Common myeloid progenitor, CD34-positive (primary cell): ENCODE data around the gene ARHGEF28.

Experiments used
- CTCF ChIA-PET: fragments of 350-600 bp; sonication (Branson Sonifier 250); formaldehyde crosslinking; loops from one replicate; lab custom pipeline; 2021; ENCODE audit warnings: antibody characterized with exemption; lab: Charles Lee
- POLR2A ChIA-PET: fragments of 350-600 bp; sonication (Branson Sonifier 250); formaldehyde crosslinking; loops from one replicate; lab custom pipeline; 2021; ENCODE audit warnings: antibody characterized with exemption; lab: Charles Lee
- DNase-seq, 3 donors: peaks; one replicate each; pipeline versions ENCODE4 v3.0.0 to v3.0.0-alpha.2; 2013
- H3K27ac ChIP-seq, 2 experiments: 1 replicate in 1 of 2; 2 replicates in 1 of 2; pipeline ENCODE4 v1.7.0; 2013; ENCODE audit warnings: inconsistent platforms in 2 of 2, low read length in 2 of 2, mild to moderate bottlenecking in 2 of 2, low read depth in 1 of 2, moderate library complexity in 1 of 2; ENCODE audit not compliant: severe bottlenecking in 2 of 2, insufficient read depth in 1 of 2, poor library complexity in 1 of 2
- H3K27me3 ChIP-seq, 5 experiments: replicated peaks in 2 of 5; 1 replicate in 3 of 5; 2 replicates in 2 of 5; pipeline versions ENCODE4 v1.6.1 to v1.7.0; 2013; ENCODE audit warnings: low read length in 4 of 5, mild to moderate bottlenecking in 2 of 5, moderate library complexity in 2 of 5, inconsistent platforms in 1 of 5; ENCODE audit not compliant: insufficient read depth in 5 of 5, control insufficient read depth in 4 of 5
- H3K36me3 ChIP-seq, 4 experiments: 1 replicate in 2 of 4; 2 replicates in 2 of 4; pipeline versions ENCODE4 v1.6.1 to v1.7.0; 2013; ENCODE audit warnings: low read length in 3 of 4, control low read depth in 1 of 4, mild to moderate bottlenecking in 1 of 4; ENCODE audit not compliant: control insufficient read depth in 4 of 4, insufficient read depth in 4 of 4
- H3K4me1 ChIP-seq, 4 experiments: 1 replicate in 3 of 4; 2 replicates in 1 of 4; pipeline versions ENCODE4 v1.6.1 to v1.7.1; 2013; ENCODE audit warnings: low read length in 3 of 4, mild to moderate bottlenecking in 3 of 4, control low read depth in 1 of 4, inconsistent platforms in 1 of 4, moderate library complexity in 1 of 4; ENCODE audit not compliant: control insufficient read depth in 4 of 4, insufficient read depth in 4 of 4; ENCODE audit errors: control extremely low read depth in 1 of 4
- H3K4me3 ChIP-seq, 7 experiments: 1 replicate in 4 of 7; 2 replicates in 3 of 7; pipeline versions ENCODE4 v1.5.1 to v1.7.0; 2013; ENCODE audit warnings: mild to moderate bottlenecking in 7 of 7, low read length in 6 of 7, moderate library complexity in 6 of 7, inconsistent platforms in 2 of 7, low read depth in 2 of 7, control low read depth in 1 of 7; ENCODE audit not compliant: insufficient read depth in 4 of 7, control insufficient read depth in 1 of 7; ENCODE audit errors: extremely low read depth in 1 of 7
- H3K9me3 ChIP-seq, 5 experiments: 1 replicate in 4 of 5; 2 replicates in 1 of 5; pipeline versions ENCODE4 v1.6.1 to v1.7.1; 2013; ENCODE audit warnings: low read length in 4 of 5, mild to moderate bottlenecking in 2 of 5, inconsistent platforms in 1 of 5, low read depth in 1 of 5, moderate library complexity in 1 of 5; ENCODE audit not compliant: control insufficient read depth in 4 of 5, insufficient read depth in 2 of 5; ENCODE audit errors: control extremely low read depth in 1 of 5
- WGBS: methylation state at CpG from one replicate; pipeline ENCODE4 v1.1.5; 2013; ENCODE audit not compliant: insufficient coverage; 5-methylcytosine and 5-hydroxymethylcytosine counted together

The ARHGEF28 gene

GRCh38 chr5:73797132-73797510 lies 171.1 kb downstream of the ARHGEF28 start:
- no peaks in the 10 kb centered on the region for H3K36me3 ChIP-seq
- no peaks in the 10 kb centered on the region for H3K27me3 ChIP-seq
- no peak overlapping the region for H3K27ac ChIP-seq
- no peak for DNase-seq
- peaks cover 0 to 10% (median 2%) of the 10 kb centered on the region in 4 experiments for H3K4me1 ChIP-seq
- H3K9me3 ChIP-seq, result no peaks in the 10 kb centered on the region
- WGBS, result 83% methylated on average over 1 of the region's 1 CpG
- no peak overlapping the region for H3K4me3 ChIP-seq
- POLR2A ChIA-PET, result no interaction called here
- CTCF ChIA-PET, result interaction anchor here (2.4 to 10.0 kb wide), 2 partner anchors 13 to 204 kb away, joined by 17 to 161 read pairs; no protein-coding TSS in a partner anchor

- WGBS, result no CpG with 5 or more reads among the region's 3 CpGs
- ChIA-PET POLR2A (no interaction called here), CTCF (interaction anchor here (1.0 to 1.5 kb wide), 3 partner anchors 28 to 209 kb away, joined by 3 to 4 read pairs (median 4); no protein-coding TSS in a partner anchor)
- Histone ChIP-seq H3K4me3 (no peak overlapping the region), H3K27me3 (no peaks in the 10 kb centered on the region), H3K9me3 (no peaks in the 10 kb centered on the region), H3K4me1 (peaks cover 0 to 10% (median 2%) of the 10 kb centered on the region in 4 experiments), H3K36me3 (no peaks in the 10 kb centered on the region), H3K27ac (no peak overlapping the region)
- DNase-seq, result no peak
Measured at GRCh38 chr5:73799401-73799972, 173.5 kb downstream of the ARHGEF28 start.

- H3K36me3 ChIP-seq, result no peaks in the 10 kb centered on the region
- no peak overlapping the region for H3K4me3 ChIP-seq
- CTCF ChIA-PET, result no interaction called here
- WGBS, result no CpG with 5 or more reads among the region's 2 CpGs
- no peaks in the 10 kb centered on the region for H3K27me3 ChIP-seq
- no peaks in the 10 kb centered on the region for H3K9me3 ChIP-seq
- DNase-seq, result no peak
- POLR2A ChIA-PET, result no interaction called here
- H3K27ac ChIP-seq, result no peak overlapping the region
- peaks cover 0 to 3% (median 0%) of the 10 kb centered on the region in 4 experiments for H3K4me1 ChIP-seq
Measured at GRCh38 chr5:73801686-73802085, 175.7 kb downstream of the ARHGEF28 start.

- H3K27me3 ChIP-seq, result no peaks in the 10 kb centered on the region
- H3K4me3 ChIP-seq, result no peak overlapping the region
- POLR2A ChIA-PET, result no interaction called here
- H3K36me3 ChIP-seq, result no peaks in the 10 kb centered on the region
- no peak overlapping the region for H3K27ac ChIP-seq
- no peaks in the 10 kb centered on the region for H3K4me1 ChIP-seq
- CTCF ChIA-PET, result no interaction called here
- H3K9me3 ChIP-seq, result no peaks in the 10 kb centered on the region
- no CpG with 5 or more reads among the region's 3 CpGs for WGBS
- peak; percentile 16 to 56 (median 34) for DNase-seq
Measured at GRCh38 chr5:73805449-73805848, 179.5 kb downstream of the ARHGEF28 start.

GRCh38 chr5:73808911-73809310 lies 182.9 kb downstream of the ARHGEF28 start:
- CTCF ChIA-PET, result interaction anchor here (0.8 kb wide), 1 partner anchor 15 kb away, joined by 4 read pairs; no protein-coding TSS in a partner anchor
- Histone ChIP-seq H3K27me3 (peaks cover 0 to 3% (median 0%) of the 10 kb centered on the region in 5 experiments), H3K27ac (no peak overlapping the region), H3K4me1 (no peaks in the 10 kb centered on the region), H3K4me3 (no peak overlapping the region), H3K9me3 (no peaks in the 10 kb centered on the region), H3K36me3 (no peaks in the 10 kb centered on the region)
- WGBS, result 88% methylated on average over 1 of the region's 2 CpGs
- POLR2A ChIA-PET, result interaction anchor here (1.6 kb wide), 1 partner anchor 13 kb away, joined by 3 read pairs; no protein-coding TSS in a partner anchor
- no peak for DNase-seq

GRCh38 chr5:73810429-73810828 lies 184.4 kb downstream of the ARHGEF28 start:
- ChIA-PET POLR2A (no interaction called here), CTCF (no interaction called here)
- no peaks in the 10 kb centered on the region for H3K36me3 ChIP-seq
- H3K4me1 ChIP-seq, result no peaks in the 10 kb centered on the region
- peaks cover 0 to 3% (median 0%) of the 10 kb centered on the region in 5 experiments for H3K27me3 ChIP-seq
- no CpG with 5 or more reads among the region's 3 CpGs for WGBS
- DNase-seq, result no peak
- no peak overlapping the region for H3K4me3 ChIP-seq
- H3K9me3 ChIP-seq, result no peaks in the 10 kb centered on the region
- H3K27ac ChIP-seq, result no peak overlapping the region

GRCh38 chr5:73812457-73812856 lies 186.5 kb downstream of the ARHGEF28 start:
- WGBS, result 96% methylated on average over 4 of the region's 6 CpGs
- ChIA-PET CTCF (interaction anchor here (1.0 kb wide), 1 partner anchor 196 kb away, joined by 3 read pairs; no protein-coding TSS in a partner anchor), POLR2A (no interaction called here)
- H3K4me1 ChIP-seq, result no peaks in the 10 kb centered on the region
- H3K27ac ChIP-seq, result no peak overlapping the region
- H3K9me3 ChIP-seq, result no peaks in the 10 kb centered on the region
- H3K36me3 ChIP-seq, result no peaks in the 10 kb centered on the region
- H3K27me3 ChIP-seq, result peaks cover 0 to 3% (median 0%) of the 10 kb centered on the region in 5 experiments
- no peak for DNase-seq
- no peak overlapping the region for H3K4me3 ChIP-seq
